ENCODE measurements around the gene PARD3.

DNA sequence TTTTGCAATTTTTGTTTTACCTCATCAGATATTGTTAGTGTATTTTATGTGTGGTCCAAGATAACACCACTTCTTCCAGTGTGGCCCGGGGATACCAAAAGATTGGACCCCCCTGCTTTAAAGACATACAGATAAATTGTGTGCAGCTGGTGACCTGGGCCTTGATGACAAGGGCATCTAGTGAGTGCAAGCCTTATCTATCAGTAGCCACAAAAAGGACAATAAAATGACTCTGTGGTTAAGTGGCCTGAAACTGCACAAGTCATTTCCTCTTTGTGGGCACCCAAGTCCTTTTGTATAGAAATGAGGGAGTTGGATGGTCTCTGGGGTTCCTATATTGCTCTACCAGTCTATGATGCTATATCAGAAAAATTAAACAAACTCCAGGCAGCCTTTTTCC lies 98.1 kb downstream of the PARD3 start:
- no peak for TF ChIP-seq POLR2A (IDR thresholded peaks at IDR 0.05)
- TF ChIP-seq, protein P1, sequence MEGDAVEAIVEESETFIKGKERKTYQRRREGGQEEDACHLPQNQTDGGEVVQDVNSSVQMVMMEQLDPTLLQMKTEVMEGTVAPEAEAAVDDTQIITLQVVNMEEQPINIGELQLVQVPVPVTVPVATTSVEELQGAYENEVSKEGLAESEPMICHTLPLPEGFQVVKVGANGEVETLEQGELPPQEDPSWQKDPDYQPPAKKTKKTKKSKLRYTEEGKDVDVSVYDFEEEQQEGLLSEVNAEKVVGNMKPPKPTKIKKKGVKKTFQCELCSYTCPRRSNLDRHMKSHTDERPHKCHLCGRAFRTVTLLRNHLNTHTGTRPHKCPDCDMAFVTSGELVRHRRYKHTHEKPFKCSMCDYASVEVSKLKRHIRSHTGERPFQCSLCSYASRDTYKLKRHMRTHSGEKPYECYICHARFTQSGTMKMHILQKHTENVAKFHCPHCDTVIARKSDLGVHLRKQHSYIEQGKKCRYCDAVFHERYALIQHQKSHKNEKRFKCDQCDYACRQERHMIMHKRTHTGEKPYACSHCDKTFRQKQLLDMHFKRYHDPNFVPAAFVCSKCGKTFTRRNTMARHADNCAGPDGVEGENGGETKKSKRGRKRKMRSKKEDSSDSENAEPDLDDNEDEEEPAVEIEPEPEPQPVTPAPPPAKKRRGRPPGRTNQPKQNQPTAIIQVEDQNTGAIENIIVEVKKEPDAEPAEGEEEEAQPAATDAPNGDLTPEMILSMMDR (IDR thresholded peaks at IDR 0.05), result no peak
